Smooth muscle cell of bladder (primary cell): ENCODE data around the gene HABP4. TPM values are rescaled to one million over a fixed set of nuclear protein-coding genes. Genes with fewer than 3 reads are reported as not detected.

ENCODE experiments used
- total RNA-seq: library from RNA; depleted of rRNA; stranded (reverse); fragments of >200 nt; gene quantifications from 2 replicates; pipeline ENCODE4 v1.2.3, GENCODE V29; 2014

The HABP4 gene, protein sequence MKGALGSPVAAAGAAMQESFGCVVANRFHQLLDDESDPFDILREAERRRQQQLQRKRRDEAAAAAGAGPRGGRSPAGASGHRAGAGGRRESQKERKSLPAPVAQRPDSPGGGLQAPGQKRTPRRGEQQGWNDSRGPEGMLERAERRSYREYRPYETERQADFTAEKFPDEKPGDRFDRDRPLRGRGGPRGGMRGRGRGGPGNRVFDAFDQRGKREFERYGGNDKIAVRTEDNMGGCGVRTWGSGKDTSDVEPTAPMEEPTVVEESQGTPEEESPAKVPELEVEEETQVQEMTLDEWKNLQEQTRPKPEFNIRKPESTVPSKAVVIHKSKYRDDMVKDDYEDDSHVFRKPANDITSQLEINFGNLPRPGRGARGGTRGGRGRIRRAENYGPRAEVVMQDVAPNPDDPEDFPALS
- total RNA-seq, result 12.8 and 33.6 TPM in 2 replicates

DNA sequence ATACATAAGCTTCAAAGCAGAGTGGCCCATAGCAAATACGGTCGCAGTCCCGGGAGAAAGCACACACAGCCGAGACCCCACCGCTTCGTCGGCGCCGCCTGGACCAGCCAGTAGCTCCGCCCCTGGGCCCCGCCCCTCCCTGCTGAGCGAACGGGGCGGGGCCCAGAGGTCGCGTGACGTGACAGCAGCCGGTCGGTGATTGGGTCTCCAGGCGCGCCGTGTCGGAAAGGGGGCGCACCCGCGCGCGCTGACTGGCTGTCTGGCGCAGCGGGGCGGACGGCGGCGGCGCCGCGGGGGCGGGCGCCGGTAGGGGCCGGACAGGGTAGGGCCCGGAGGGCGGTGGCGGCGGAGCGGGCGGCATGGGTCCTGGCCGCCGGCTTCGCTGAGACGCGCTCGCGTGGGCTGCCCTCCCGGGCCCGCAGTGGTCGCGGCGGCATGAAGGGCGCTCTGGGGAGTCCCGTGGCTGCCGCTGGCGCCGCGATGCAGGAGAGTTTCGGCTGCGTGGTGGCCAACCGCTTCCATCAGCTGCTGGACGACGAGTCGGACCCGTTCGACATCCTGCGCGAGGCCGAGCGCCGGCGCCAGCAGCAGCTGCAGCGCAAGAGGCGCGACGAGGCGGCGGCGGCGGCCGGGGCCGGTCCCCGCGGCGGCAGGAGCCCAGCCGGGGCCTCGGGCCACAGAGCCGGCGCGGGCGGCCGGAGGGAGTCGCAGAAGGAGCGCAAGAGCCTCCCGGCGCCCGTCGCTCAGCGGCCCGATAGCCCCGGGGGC lies at the start of gene HABP4:
TSS of gene HABP4 (plus strand) at position 325 of the 768 bp plus-strand sequence. CDS start at position 436, 111 bp downstream.

DNA sequence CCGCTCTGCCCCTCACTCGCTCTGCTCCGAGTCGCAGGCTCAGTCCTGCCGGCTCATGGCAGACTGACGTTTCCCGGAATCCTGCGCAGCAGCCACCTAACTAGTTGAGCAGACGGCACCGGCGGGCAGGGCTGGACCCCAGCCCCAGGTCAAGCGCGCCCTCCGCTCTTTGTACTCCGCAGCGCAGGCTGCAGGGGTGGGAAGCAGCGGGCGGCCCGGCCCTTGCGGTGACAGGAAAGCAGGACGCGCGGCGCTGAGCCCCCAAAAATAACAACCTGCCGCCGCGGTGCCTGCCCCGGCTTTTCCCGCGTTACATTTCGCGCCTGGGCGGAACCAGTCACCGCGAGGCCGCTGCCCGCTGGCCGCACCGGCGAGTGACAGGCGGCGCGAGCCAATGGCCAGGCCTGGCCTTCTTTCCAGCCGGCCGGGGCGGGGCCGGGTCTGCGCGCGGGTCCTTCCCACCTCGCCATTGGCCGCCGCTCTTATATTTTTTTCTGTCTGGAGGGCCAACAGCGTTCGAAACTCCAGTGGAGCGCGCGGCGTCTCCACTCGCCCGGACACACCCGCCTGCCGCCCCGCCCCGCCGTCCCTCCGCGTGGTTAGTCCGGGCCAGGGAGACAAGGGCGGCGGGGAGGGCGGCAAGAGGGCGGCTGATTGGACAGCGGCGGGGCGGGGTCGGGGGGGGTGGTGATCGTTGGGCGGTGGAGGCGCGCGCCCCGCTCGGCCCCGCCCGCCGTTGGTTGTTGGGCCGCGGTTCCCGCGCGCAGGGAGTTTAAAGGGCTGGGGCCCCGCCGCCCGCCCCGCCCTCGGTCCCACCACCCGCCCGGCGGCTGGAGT lies 31.7 kb upstream of the HABP4 start, which contains the start of gene ZNF367:
TSS of gene ZNF367 (minus strand) at position 288 of the 837 bp plus-strand sequence. CDS start 338 bp downstream, outside the sequence.

Other genes with a start within 250 kb of the HABP4 start
- gene HSD17B3, start 148.0 kb upstream of the HABP4 start, total RNA-seq, result not detected in 2 replicates
- gene SLC35D2, start 66.5 kb upstream of the HABP4 start, total RNA-seq, result 13.4 and 17.2 TPM in 2 replicates
- gene ZNF367, start 31.8 kb upstream of the HABP4 start, total RNA-seq, result 0.37 and 0.43 TPM in 2 replicates
- 22.8 and 33.7 TPM in 2 replicates for gene CDC14B, start 169.7 kb downstream of the HABP4 start, total RNA-seq
- gene PRXL2C, start 205.1 kb downstream of the HABP4 start, total RNA-seq, result 16.2 and 21.7 TPM in 2 replicates